Ectodermal cell (in vitro differentiated cells): ENCODE measurements around the gene MAOA.

Experiments
- H3K27ac ChIP-seq: 2 replicates; pipeline ENCODE4 v1.7.0; 2013; ENCODE audit warnings: mild to moderate bottlenecking, low read depth, low read length; ENCODE audit not compliant: insufficient read depth, poor library complexity, severe bottlenecking
- H3K27me3 ChIP-seq: 2 replicates; pipeline ENCODE4 v1.7.0; 2013; ENCODE audit warnings: mild to moderate bottlenecking, low read length; ENCODE audit not compliant: insufficient read depth, control insufficient read depth, poor library complexity, severe bottlenecking
- H3K36me3 ChIP-seq: one replicate; pipeline ENCODE4 v1.7.0; 2013; ENCODE audit warnings: low read length; ENCODE audit not compliant: control insufficient read depth, insufficient read depth
- H3K4me1 ChIP-seq: one replicate; pipeline ENCODE4 v1.7.0; 2013; ENCODE audit warnings: low read length; ENCODE audit not compliant: control insufficient read depth, insufficient read depth
- H3K4me3 ChIP-seq: 2 replicates; pipeline ENCODE4 v1.7.0; 2013; ENCODE audit warnings: low read depth, low read length, control low read depth; ENCODE audit not compliant: insufficient read depth
- H3K9me3 ChIP-seq: 2 replicates; pipeline ENCODE4 v1.7.0; 2013; ENCODE audit warnings: mild to moderate bottlenecking, low read length, moderate library complexity; ENCODE audit not compliant: control insufficient read depth
- whole genome bisulfite sequencing, 2 experiments: methylation state at CpG; one replicate each; pipeline ENCODE4 v1.1.7; 2013; ENCODE audit warnings: missing lambda C conversion rate in 2 of 2; 5-methylcytosine and 5-hydroxymethylcytosine counted together

Gene MAOA

DNA sequence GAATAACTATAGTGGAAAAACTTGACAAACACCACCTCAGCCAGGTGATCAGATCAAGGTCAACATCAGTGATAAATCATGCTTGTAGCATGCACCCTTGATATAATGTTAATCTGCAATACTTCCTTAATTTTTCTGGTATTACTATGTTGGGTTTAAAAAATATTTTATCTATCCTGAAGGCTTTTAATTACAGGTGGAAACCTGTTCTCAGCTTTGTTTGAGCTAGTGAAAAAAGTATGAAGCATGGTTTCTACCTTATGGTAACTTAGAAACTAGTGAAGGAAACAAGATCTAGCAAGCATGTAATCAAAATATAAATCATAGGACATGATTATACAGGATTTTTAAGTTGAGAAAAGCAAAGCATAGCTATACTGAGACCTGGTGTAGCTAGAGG is 26.6 kb downstream of the MAOA start:
- no peaks in the 10 kb centered on the region for H3K9me3 ChIP-seq
- H3K27ac ChIP-seq = no peak overlapping the region
- no peaks in the 10 kb centered on the region for H3K36me3 ChIP-seq
- no peak overlapping the region for H3K4me3 ChIP-seq
- no peaks in the 10 kb centered on the region for H3K27me3 ChIP-seq
- no peaks in the 10 kb centered on the region for H3K4me1 ChIP-seq

DNA sequence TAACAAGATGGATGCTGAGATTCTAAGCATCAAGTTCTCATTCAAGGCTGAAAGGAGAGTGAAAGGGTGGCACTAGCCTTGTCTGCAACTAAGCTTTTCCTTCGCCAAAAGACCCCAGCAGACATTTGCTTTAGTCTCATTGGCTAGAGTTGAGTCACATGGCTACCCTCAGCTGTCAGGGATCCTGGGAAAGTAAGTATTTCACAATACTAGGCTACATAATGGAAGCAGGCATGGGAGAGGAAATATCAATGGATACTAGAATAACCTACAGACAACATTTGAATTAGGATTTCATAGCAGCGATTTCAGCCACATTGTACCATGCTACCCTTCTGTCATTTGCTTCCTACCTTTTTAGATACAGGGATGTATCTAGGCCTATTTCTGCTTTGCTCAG is 29.1 kb downstream of the MAOA start:
- Histone ChIP-seq H3K9me3 (no peaks in the 10 kb centered on the region), H3K4me3 (no peak overlapping the region), H3K4me1 (no peaks in the 10 kb centered on the region), H3K27ac (no peak overlapping the region), H3K27me3 (no peaks in the 10 kb centered on the region), H3K36me3 (no peaks in the 10 kb centered on the region)
- 97 to 100% methylated on average over 2 of the region's 2 CpGs for WGBS, 2 experiments

DNA sequence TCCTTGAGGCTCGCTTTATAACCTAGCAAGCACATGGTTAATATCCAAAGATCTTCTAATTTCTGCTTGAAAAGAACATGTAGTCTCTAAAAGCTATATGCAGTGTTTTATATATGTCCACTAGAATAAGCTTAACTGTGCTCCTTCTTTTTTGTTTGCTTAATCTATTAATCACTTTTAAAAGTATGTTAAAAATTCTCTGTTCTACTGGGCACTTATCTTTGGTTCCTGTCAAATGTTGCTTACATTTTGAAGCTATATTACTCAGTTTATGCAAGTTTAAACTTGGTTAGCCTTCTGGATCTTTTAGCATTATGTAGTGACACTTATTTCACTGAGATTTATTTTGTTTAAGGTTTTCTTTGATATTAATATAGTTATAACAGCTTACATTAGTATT is 32.5 kb downstream of the MAOA start:
- H3K9me3 ChIP-seq = no peaks in the 10 kb centered on the region
- H3K36me3 ChIP-seq = no peaks in the 10 kb centered on the region
- 100% methylated on average over 1 of the region's 1 CpG; no CpG with 5 or more reads in 1 of the 2 experiments for WGBS, 2 experiments
- H3K27me3 ChIP-seq = no peaks in the 10 kb centered on the region
- no peak overlapping the region for H3K4me3 ChIP-seq
- H3K27ac ChIP-seq = no peak overlapping the region
- H3K4me1 ChIP-seq = no peaks in the 10 kb centered on the region

DNA sequence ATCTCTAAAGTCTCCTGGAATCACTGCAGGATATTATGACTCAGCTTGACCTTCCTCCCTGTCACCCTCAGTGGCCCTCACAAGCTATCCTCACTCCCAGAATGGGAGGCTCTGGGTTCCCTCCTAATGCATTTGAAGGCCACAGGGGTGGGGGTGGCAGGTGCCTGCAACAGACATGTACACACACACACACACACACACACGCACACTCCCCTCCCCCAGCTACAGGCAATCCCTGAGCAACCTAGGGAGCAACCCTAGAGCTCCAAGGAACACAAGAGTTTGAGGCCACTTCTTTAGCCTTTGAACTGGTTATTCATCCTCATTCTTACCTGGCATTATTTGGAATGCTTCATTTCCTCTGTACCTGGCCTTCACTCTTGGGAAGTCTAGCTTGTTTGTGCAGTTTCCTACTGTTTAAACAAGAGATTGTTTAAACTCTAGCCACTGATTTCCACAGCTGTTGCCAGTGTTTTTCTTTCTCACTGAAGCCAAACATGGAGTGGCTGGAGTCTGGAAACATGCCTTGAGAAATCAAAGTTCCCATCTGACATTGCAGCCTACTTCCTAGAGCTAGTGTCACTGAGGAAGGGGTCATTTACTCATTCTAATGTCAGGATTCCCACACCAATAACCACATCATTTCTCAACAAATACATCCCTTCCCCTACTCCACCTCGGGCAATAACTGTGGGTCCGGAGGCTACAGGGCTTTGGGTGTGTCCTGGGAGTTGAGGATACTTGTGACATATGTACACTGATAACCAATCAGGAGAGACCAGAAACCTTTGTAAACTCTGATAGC is 37.7 kb downstream of the MAOA start:
- WGBS, 2 experiments = 97% methylated on average over 2 of the region's 3 CpGs
- Histone ChIP-seq H3K9me3 (no peaks in the 10 kb centered on the region), H3K27ac (no peak overlapping the region), H3K4me3 (no peak overlapping the region), H3K36me3 (no peaks in the 10 kb centered on the region), H3K4me1 (no peaks in the 10 kb centered on the region), H3K27me3 (no peaks in the 10 kb centered on the region)

DNA sequence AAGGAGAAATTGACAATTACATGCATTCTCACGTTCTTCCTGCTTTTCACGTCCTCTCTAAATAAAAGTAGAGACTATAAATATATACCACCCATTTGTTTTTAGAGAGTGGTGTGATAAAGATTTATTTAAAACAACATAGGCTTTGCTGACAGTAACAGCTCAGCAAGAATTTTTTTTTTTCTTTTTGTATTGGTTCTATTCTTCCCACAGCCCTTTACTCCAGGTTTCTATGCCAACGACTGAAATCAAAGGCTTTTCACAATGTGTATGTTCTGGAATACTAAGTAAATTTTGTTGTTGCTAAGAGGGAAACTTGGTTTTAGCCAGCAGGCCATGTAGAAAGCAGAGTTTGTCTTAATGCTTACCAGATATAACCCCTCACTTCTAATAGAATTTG is 43.4 kb downstream of the MAOA start:
- Histone ChIP-seq H3K36me3 (no peaks in the 10 kb centered on the region), H3K27ac (no peak overlapping the region), H3K9me3 (no peaks in the 10 kb centered on the region), H3K4me3 (no peak overlapping the region), H3K27me3 (no peaks in the 10 kb centered on the region), H3K4me1 (peaks cover 5% of the 10 kb centered on the region)
- WGBS, 2 experiments = 100% methylated on average over 1 of the region's 3 CpGs; no CpG with 5 or more reads in 1 of the 2 experiments

DNA sequence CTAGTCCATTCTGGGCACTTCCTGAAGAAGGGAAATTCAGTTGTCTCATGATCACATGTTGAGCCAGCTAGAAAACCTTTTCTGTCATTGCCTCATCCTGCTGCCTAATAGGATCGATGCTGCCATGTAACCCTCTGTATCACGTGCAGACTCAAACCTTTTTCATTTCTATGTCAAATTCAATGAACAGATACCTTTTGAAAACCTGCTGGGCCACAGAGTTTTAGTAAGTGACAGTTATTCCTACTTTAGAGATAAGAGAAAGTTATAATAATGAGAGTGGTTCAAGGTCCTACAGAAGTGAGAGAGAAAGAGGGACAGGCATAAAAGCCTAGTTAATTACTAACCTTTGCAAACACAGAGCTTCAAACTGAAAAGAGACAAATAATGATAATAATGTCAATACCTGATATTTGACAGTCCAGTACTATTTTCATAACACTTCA is 46.0 kb downstream of the MAOA start:
- peaks cover 5% of the 10 kb centered on the region for H3K4me1 ChIP-seq
- H3K9me3 ChIP-seq = no peaks in the 10 kb centered on the region
- H3K36me3 ChIP-seq = no peaks in the 10 kb centered on the region
- no peak overlapping the region for H3K27ac ChIP-seq
- H3K27me3 ChIP-seq = no peaks in the 10 kb centered on the region
- H3K4me3 ChIP-seq = no peak overlapping the region
- WGBS, 2 experiments = 89 to 92% methylated on average over 2 of the region's 2 CpGs

DNA sequence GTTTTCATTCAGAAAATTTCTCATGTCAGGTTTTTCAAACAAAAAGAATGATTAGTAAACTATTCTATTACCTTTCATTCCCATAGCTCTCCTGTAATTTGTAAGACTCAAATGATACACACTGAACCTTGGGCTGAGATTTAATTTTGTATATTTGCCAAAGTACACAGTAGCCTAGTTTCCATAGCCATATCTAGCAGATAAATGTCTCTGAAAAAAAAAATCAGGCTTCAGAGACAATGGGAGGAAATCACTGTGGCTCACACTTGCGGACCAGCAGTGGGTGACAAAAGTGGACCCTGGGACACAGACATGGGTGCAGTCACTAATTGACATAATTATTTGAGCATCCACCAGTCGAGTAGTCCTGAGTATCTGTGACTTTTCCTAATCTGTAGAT is 46.6 kb downstream of the MAOA start:
- Histone ChIP-seq H3K4me3 (no peak overlapping the region), H3K9me3 (no peaks in the 10 kb centered on the region), H3K4me1 (peaks cover 5% of the 10 kb centered on the region), H3K27me3 (no peaks in the 10 kb centered on the region), H3K27ac (no peak overlapping the region), H3K36me3 (no peaks in the 10 kb centered on the region)
- WGBS, 2 experiments = 100% methylated on average over 2 of the region's 2 CpGs

DNA sequence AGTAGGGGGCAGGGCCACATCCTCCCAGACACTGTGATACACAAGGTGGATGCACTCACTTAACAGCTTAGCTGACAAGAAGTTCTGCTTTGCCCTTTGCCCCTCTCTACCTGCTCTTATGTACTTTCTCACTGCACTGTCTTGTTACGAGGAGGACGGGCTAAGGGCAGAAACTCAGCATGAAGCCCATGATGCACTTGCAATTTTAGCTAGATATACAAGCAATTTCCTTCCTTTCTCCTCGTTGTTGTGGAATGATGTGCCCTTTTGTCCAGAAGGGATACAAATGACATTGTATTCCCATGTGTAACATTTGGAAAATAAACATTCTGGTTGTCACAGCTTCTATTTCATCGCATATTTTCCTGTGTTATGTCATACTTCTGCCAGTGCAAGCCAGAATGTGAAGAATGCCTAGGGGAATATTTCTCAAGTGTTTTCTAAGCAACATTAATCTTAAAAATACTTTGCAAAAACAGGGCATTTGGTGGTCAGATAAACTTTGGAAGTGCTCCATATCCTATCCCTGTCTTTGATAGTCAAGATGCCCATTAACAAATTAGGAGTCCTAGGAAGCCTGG is 47.2 kb downstream of the MAOA start:
- no peaks in the 10 kb centered on the region for H3K27me3 ChIP-seq
- H3K27ac ChIP-seq = no peak overlapping the region
- 86 to 93% methylated on average over 2 to 4 of the region's 4 CpGs for WGBS, 2 experiments
- H3K36me3 ChIP-seq = no peaks in the 10 kb centered on the region
- H3K9me3 ChIP-seq = no peaks in the 10 kb centered on the region
- H3K4me1 ChIP-seq = peaks cover 5% of the 10 kb centered on the region
- H3K4me3 ChIP-seq = no peak overlapping the region

DNA sequence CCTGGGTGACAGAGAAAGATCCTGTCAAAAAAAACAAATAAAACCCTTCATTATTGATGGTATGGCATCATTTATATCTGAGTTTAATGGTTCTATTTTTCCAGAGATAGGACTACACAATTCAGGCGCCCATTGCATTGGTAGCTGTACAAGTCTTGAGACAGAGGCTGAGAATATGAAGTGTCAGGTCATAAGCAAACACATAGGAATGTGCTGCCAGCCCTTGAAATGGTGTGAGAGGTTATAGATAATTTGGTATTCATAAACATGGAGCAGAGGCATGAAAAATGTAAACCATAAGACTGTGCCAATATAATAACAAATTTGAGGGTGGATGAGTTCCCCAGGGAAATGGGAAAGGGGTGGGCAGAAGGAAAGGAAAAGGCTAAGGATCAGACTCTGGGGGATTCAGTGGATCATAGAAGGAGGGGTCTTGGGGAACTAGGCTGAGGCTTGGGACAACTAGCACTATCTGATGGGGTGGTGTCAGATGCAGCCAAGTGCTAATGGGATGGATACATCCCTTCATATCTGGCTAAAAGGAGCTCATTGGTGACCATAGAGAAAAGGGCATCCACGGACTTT is 50.8 kb downstream of the MAOA start:
- 89 to 98% methylated on average over 2 of the region's 2 CpGs for whole genome bisulfite sequencing, 2 experiments

DNA sequence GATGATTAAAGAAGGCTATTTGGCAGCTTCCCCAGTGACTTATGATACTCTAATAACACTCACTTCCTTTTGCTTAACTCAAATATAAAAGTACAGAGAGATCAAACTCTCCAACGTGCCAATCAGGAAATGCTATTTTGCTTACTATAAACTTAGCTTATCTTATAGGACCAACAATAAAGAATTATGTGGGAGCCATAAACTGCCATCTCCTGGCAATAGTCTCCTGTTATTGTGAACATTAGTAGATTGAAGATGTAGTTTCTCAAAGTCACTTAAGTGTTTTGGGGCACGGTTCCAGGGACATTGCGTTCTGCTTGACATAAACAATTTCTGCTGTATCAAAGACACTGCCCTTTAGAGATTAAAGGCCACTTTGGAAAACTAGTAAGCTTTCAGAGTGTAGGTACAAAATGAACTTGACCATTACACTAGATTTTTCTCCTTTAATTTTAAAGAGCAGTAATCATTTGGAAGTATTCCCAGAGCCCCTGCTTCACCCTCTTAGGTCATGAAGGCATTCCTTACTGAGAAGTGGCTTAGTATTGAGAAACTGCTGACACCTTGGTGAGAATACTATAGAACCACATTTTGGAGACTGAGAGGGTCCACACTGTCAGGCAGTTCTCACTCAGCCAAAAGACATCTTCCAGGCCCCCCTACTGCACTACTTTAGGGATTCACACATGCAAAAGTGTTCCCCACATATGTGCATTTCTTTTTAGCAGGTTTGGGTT is 51.9 kb downstream of the MAOA start:
- Histone ChIP-seq H3K4me3 (no peak overlapping the region), H3K9me3 (no peaks in the 10 kb centered on the region), H3K27ac (no peak overlapping the region), H3K4me1 (no peaks in the 10 kb centered on the region), H3K36me3 (no peaks in the 10 kb centered on the region), H3K27me3 (no peaks in the 10 kb centered on the region)
- 89 to 94% methylated on average over 2 to 3 of the region's 3 CpGs for WGBS, 2 experiments

More for the DNA sequence above, 50.8 kb downstream of the MAOA start:
- Histone ChIP-seq H3K4me1 (no peaks in the 10 kb centered on the region), H3K9me3 (no peaks in the 10 kb centered on the region), H3K27me3 (no peaks in the 10 kb centered on the region), H3K4me3 (no peak overlapping the region), H3K36me3 (no peaks in the 10 kb centered on the region), H3K27ac (no peak overlapping the region)
